ENCODE results near the gene ATP1B4. TPM values are rescaled to one million over a fixed set of nuclear protein-coding genes. Genes with fewer than 3 reads are reported as not detected.
A peak's percentile ranks its signal among the peaks of the same experiment; 100 is the strongest.

Gene ATP1B4
- total and polyA plus RNA-seq, 2 donors (not counting 1 experiment from before 2014, with no cell fraction given) = not detected

DNA sequence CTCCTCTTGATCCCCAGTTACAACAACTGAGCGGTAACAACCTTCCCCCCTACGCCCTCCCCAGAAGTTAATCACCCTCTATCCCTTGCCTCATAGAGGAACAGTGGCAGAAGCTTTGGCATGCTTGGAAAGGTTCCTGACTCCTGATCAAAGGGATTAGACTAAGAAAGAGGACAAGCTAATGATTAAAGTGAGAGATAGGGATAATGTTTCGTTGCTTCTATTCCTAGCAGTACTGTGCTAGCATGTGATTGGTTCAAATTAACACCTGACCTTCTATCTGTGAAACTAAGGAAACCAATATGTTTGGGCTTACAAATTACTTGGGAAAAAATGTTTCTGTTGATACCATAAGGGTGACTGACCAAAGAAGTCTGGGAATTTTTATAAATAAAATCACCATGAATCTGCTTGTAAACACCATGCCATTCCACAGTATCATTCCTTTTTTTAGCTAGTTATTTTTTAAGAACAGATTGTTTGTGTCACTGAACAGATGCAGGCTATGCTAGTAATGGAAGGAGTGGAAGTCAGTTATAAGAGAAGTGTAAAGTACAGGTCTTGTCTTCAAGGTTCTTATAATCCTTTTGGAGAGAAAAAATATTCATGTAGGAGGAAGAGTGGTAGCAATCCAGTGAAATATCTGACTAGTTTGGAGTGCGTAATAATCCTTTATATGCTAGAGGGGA is 11.3 kb upstream of the ATP1B4 start:
- H3K4me3 ChIP-seq (replicated peaks in 1 of 4; ENCODE audit: control extremely low read depth in 1 of 4, insufficient read depth in 1 of 4, low read depth in 3 of 4, low read length in 4 of 4) = no peak overlapping the region
- H3K27ac ChIP-seq (ENCODE audit: insufficient read depth, low read length) = no peak overlapping the region
- H4K20me1 ChIP-seq (ENCODE audit: control insufficient read depth, extremely low read depth, insufficient read depth, low read length) = no peaks in the 10 kb centered on the region
- H3K9me3 ChIP-seq (ENCODE audit: control insufficient read depth, insufficient read depth, low read depth, low read length) = no peaks in the 10 kb centered on the region
- H3K36me3 ChIP-seq (ENCODE audit: control insufficient read depth, insufficient read depth, low read length) = no peaks in the 10 kb centered on the region
- H3K27me3 ChIP-seq (ENCODE audit: control insufficient read depth, insufficient read depth, low read length) = no peaks in the 10 kb centered on the region
- no peak overlapping the region for H3K4me2 ChIP-seq (ENCODE audit: extremely low read depth, insufficient read depth, low read length)
- no peaks in the 10 kb centered on the region for H3K4me1 ChIP-seq (ENCODE audit: control insufficient read depth, extremely low read depth, insufficient read depth, low read length)
- no peaks in the 10 kb centered on the region for H3K79me2 ChIP-seq (ENCODE audit: control insufficient read depth, insufficient read depth, low read length)
- TF ChIP-seq EZH2 (IDR thresholded peaks at IDR 0.05; ENCODE audit: low read length, missing control alignments) (no peak), CTCF (conservative IDR thresholded peaks at IDR 0.05 in 1 of 2, IDR thresholded peaks at IDR 0.05 in 1 of 2; ENCODE audit: low read depth in 1 of 2, low read length in 2 of 2) (no peak)
- no peak overlapping the region for H3K9ac ChIP-seq (ENCODE audit: insufficient read depth, low read length)
- no peak for DNase-seq (ENCODE audit: low read depth in 2 of 2)
- H2AFZ ChIP-seq (ENCODE audit: low read length) = no peak overlapping the region

DNA sequence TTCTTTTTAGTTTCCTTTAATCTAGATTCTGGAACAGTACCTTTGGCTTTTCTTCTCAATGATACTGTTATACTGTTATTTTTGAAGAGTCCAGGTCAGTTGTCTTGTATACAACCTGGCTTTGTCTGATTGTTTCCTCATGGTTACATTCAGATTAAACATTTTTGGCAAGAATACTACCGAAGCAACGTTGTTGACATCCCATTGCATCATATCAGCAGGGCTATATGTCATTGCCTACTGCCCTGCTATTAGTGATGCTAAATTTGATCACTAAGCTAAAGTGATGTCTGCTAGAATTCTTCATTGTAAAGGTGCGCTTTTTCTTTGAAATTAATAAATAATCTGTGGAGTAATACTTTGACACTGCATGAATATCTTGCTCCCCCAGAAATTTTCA is 5.8 kb upstream of the ATP1B4 start:
- H3K4me3 ChIP-seq (replicated peaks in 1 of 4; ENCODE audit: control extremely low read depth in 1 of 4, insufficient read depth in 1 of 4, low read depth in 3 of 4, low read length in 4 of 4) = no peak overlapping the region
- H3K4me1 ChIP-seq (ENCODE audit: control insufficient read depth, extremely low read depth, insufficient read depth, low read length) = no peaks in the 10 kb centered on the region
- peak in 1 of 2 donors; percentile 24 for DNase-seq (ENCODE audit: low read depth in 2 of 2)
- no peaks in the 10 kb centered on the region for H4K20me1 ChIP-seq (ENCODE audit: control insufficient read depth, extremely low read depth, insufficient read depth, low read length)
- no peak overlapping the region for H3K9ac ChIP-seq (ENCODE audit: insufficient read depth, low read length)
- no peak overlapping the region for H2AFZ ChIP-seq (ENCODE audit: low read length)
- H3K9me3 ChIP-seq (ENCODE audit: control insufficient read depth, insufficient read depth, low read depth, low read length) = no peaks in the 10 kb centered on the region
- no peaks in the 10 kb centered on the region for H3K36me3 ChIP-seq (ENCODE audit: control insufficient read depth, insufficient read depth, low read length)
- no peak overlapping the region for H3K4me2 ChIP-seq (ENCODE audit: extremely low read depth, insufficient read depth, low read length)
- H3K27ac ChIP-seq (ENCODE audit: insufficient read depth, low read length) = no peak overlapping the region
- TF ChIP-seq EZH2 (IDR thresholded peaks at IDR 0.05; ENCODE audit: low read length, missing control alignments) = no peak
- TF ChIP-seq CTCF (conservative IDR thresholded peaks at IDR 0.05 in 1 of 2, IDR thresholded peaks at IDR 0.05 in 1 of 2; ENCODE audit: low read depth in 1 of 2, low read length in 2 of 2) = no peak
- no peaks in the 10 kb centered on the region for H3K27me3 ChIP-seq (ENCODE audit: control insufficient read depth, insufficient read depth, low read length)
- no peaks in the 10 kb centered on the region for H3K79me2 ChIP-seq (ENCODE audit: control insufficient read depth, insufficient read depth, low read length)

DNA sequence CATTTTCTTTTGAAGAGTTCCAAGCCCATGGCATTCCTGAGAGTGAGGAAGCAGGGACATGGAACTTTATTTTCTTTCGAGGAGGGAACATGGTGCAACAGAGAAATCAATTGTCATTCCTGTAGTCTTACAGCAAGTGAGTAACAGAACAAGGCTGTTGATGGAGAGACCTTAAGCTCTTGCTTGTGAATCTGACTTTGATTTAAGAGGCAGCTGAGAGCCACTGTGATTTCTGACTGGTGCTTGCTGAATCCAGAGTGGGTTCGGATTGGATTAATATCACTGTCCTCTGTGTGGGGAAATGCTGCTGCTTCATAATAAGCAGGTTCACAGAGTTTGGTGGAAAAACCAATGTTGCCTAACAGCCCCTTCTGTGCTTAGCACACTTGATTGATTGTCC is 4.7 kb upstream of the ATP1B4 start:
- H3K9ac ChIP-seq (ENCODE audit: insufficient read depth, low read length) = no peak overlapping the region
- no peak overlapping the region for H3K27ac ChIP-seq (ENCODE audit: insufficient read depth, low read length)
- DNase-seq (ENCODE audit: low read depth in 2 of 2) = no peak

More for the DNA sequence above, 4.7 kb upstream of the ATP1B4 start:
- Histone ChIP-seq H3K27me3 (ENCODE audit: control insufficient read depth, insufficient read depth, low read length) (no peaks in the 10 kb centered on the region), H3K4me1 (ENCODE audit: control insufficient read depth, extremely low read depth, insufficient read depth, low read length) (no peaks in the 10 kb centered on the region), H3K4me3 (replicated peaks in 1 of 4; ENCODE audit: control extremely low read depth in 1 of 4, insufficient read depth in 1 of 4, low read depth in 3 of 4, low read length in 4 of 4) (no peak overlapping the region), H3K36me3 (ENCODE audit: control insufficient read depth, insufficient read depth, low read length) (no peaks in the 10 kb centered on the region), H3K4me2 (ENCODE audit: extremely low read depth, insufficient read depth, low read length) (no peak overlapping the region), H3K9me3 (ENCODE audit: control insufficient read depth, insufficient read depth, low read depth, low read length) (no peaks in the 10 kb centered on the region), H4K20me1 (ENCODE audit: control insufficient read depth, extremely low read depth, insufficient read depth, low read length) (no peaks in the 10 kb centered on the region), H2AFZ (ENCODE audit: low read length) (no peak overlapping the region), H3K79me2 (ENCODE audit: control insufficient read depth, insufficient read depth, low read length) (no peaks in the 10 kb centered on the region)
- TF ChIP-seq CTCF (conservative IDR thresholded peaks at IDR 0.05 in 1 of 2, IDR thresholded peaks at IDR 0.05 in 1 of 2; ENCODE audit: low read depth in 1 of 2, low read length in 2 of 2) = no peak
- TF ChIP-seq EZH2 (IDR thresholded peaks at IDR 0.05; ENCODE audit: low read length, missing control alignments) = no peak
